NB4 (cell line): ENCODE results near the gene ACY1.

Experiments
- CTCF ChIP-seq: IDR thresholded peaks from one replicate; pipeline ENCODE4 v1.5.1; 2012; ENCODE audit warnings: low read depth, low read length
- POLR2A ChIP-seq: IDR thresholded peaks from 2 replicates; pipeline ENCODE4 v1.6.1; 2011; ENCODE audit warnings: mild to moderate bottlenecking; ENCODE audit not compliant: insufficient read length; ENCODE audit errors: extremely low read depth

- TF ChIP-seq CTCF (no peak), POLR2A (no peak)
These were observed 13.5 kb upstream of the ACY1 start for GRCh38 chr3:51969841-51970240.
